ENCODE results near the gene PTPN1. TPM values are rescaled to one million over a fixed set of nuclear protein-coding genes. Genes with fewer than 3 reads are reported as not detected.
"Not testable (repeated sequence)": the region's sequence is repeated elsewhere in the genome, so short reads cannot be mapped to it uniquely, and the experiment has no call there.

PTPN1 gene
- total RNA-seq, 2 experiments from 2014 or later, result 79.0 to 92.8 TPM

DNA sequence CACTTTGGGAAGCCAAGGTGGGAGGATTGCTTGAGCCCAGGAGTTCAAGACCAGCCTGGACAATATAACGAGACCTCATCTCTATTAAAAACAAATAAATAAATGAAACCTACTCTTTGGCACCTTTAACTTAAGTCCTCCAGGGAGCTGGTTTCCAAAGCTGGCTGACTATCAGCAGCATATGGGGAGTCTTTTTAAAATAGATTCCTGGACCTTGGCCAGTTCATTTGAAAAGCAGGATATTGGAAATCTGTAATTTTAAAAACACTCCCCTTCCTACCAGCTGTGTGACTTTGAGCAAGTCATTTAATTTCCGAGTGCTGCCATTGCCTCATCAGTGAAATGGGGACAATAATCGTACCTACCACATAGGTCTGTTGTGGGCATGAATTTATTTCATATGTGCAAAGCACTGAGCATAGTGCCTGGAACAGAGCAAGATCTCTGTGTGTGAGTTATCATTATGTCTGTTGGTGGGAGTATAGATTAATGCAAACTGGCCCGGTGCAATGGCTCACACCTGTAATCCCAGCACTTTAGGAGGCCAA, 40.9 kb upstream of the PTPN1 start:
- ATAC-seq (no peak), DNase-seq (no peak)
- intact Hi-C loops (cut with DNase I, micrococcal nuclease), result loop anchor here in 1 of 2 experiments (5.0 to 10.0 kb wide), 2 partner anchors 357 to 484 kb away; partner anchors contain the start of genes SNAI1 and UBE2V1
- CTCF ChIA-PET, result interaction anchor here (0.7 to 11.7 kb wide), 8 partner anchors 41 to 282 kb away, joined by 3 to 158 read pairs (median 4); partner anchors contain the start of genes CEBPB and PTPN1
- Mint-ChIP-seq H3K4me3 (no peak overlapping the region), H3K4me1 (peaks cover 21% of the 10 kb centered on the region), H3K9me3 (ENCODE audit: low read depth) (no peaks in the 10 kb centered on the region), H3K27me3 (no peaks in the 10 kb centered on the region), H3K27ac (no peak overlapping the region), H3K36me3 (ENCODE audit: low read depth) (no peaks in the 10 kb centered on the region)
- POLR2A ChIA-PET, result no interaction called here

- H3K36me3 Mint-ChIP-seq (ENCODE audit: low read depth), result no peaks in the 10 kb centered on the region
- no peaks in the 10 kb centered on the region for H3K9me3 Mint-ChIP-seq (ENCODE audit: low read depth)
- H3K4me1 Mint-ChIP-seq, result peaks cover 18% of the 10 kb centered on the region
- no peak for ATAC-seq
- no peak overlapping the region for H3K4me3 Mint-ChIP-seq
- no peak overlapping the region for H3K27ac Mint-ChIP-seq
- ChIA-PET CTCF (interaction anchor here (0.7 to 11.7 kb wide), 6 partner anchors 40 to 283 kb away, joined by 3 to 158 read pairs (median 4); partner anchors contain the start of genes CEBPB and PTPN1), POLR2A (no interaction called here)
- intact Hi-C loops (cut with DNase I, micrococcal nuclease), result loop anchor here in 1 of 2 experiments (5.0 to 10.0 kb wide), 2 partner anchors 357 to 485 kb away; partner anchors contain the start of genes SNAI1 and UBE2V1
- H3K27me3 Mint-ChIP-seq, result no peaks in the 10 kb centered on the region
- no peak for DNase-seq
Observed at GRCh38 chr20:50469796-50470195, 40.4 kb upstream of the PTPN1 start.

DNA sequence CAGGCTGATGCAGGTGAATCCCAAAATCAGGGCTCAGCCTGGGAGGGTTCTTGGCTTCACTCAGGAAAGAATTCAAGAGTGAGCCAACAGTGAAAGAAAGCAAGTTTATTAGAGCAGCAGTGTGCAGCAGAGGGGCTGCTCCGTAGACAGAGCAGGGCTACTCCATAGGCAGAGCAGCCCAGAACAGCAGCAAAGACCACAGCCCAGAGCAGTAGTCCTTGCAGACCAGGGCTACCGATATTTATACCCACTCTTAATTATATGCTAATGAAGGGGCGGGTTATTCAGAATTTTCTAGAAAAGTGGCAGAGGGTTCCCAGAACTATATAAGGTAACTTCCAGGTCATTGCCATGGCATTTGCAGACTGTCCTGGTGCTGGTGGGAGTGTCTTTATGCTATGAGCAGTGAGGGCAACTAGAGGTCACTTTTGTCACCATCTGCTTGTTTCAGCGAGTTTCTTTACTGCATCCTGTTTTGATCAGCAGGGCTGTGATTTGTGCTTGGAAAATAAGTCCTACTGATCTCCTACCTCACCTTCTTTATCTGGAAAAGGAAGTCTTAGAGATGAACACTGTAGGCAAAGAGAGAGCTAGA, 39.8 kb upstream of the PTPN1 start:
- ChIA-PET CTCF (interaction anchor here (0.8 to 11.7 kb wide), 5 partner anchors 108 to 283 kb away, joined by 3 to 158 read pairs (median 5); partner anchors contain the start of gene CEBPB), POLR2A (no interaction called here)
- Mint-ChIP-seq H3K27me3 (no peaks in the 10 kb centered on the region), H3K36me3 (ENCODE audit: low read depth) (no peaks in the 10 kb centered on the region), H3K4me1 (peaks cover 18% of the 10 kb centered on the region), H3K27ac (no peak overlapping the region), H3K9me3 (ENCODE audit: low read depth) (no peaks in the 10 kb centered on the region), H3K4me3 (no peak overlapping the region)
- DNase-seq (no peak), ATAC-seq (no peak)
- intact Hi-C loops (cut with DNase I, micrococcal nuclease), result no loop called here

- CTCF ChIA-PET, result interaction anchor here (0.7 to 11.7 kb wide), 7 partner anchors 9 to 293 kb away, joined by 3 to 158 read pairs (median 3); partner anchors contain the start of gene CEBPB
- no peaks in the 10 kb centered on the region for H3K27me3 Mint-ChIP-seq
- no peak overlapping the region for H3K4me3 Mint-ChIP-seq
- no peaks in the 10 kb centered on the region for H3K9me3 Mint-ChIP-seq (ENCODE audit: low read depth)
- POLR2A ChIA-PET, result no interaction called here
- DNase-seq (no peak), ATAC-seq (peak; percentile 63)
- H3K36me3 Mint-ChIP-seq (ENCODE audit: low read depth), result no peaks in the 10 kb centered on the region
- H3K27ac Mint-ChIP-seq, result peak overlapping the region; percentile 24
- H3K4me1 Mint-ChIP-seq, result peaks cover 23% of the 10 kb centered on the region
- intact Hi-C loops (cut with DNase I, micrococcal nuclease), result no loop called here
Observed at GRCh38 chr20:50471231-50471630, 39.0 kb upstream of the PTPN1 start.

GRCh38 chr20:50472693-50473664, 37.2 kb upstream of the PTPN1 start:
- ATAC-seq, result peak; percentile 52
- H3K27ac Mint-ChIP-seq, result no peak overlapping the region
- intact Hi-C loops (cut with DNase I, micrococcal nuclease), result no loop called here

GRCh38 chr20:50474356-50474755, 35.8 kb upstream of the PTPN1 start:
- H3K9me3 Mint-ChIP-seq (ENCODE audit: low read depth); intact Hi-C loops (cut with DNase I, micrococcal nuclease); ATAC-seq; POLR2A ChIA-PET; H3K36me3 Mint-ChIP-seq (ENCODE audit: low read depth); DNase-seq; H3K4me3 Mint-ChIP-seq; H3K27me3 Mint-ChIP-seq; H3K27ac Mint-ChIP-seq: not testable (repeated sequence)
- H3K4me1 Mint-ChIP-seq, result peaks cover 40% of the 10 kb centered on the region
- CTCF ChIA-PET, result interaction anchor here (1.0 to 1.7 kb wide), 4 partner anchors 9 to 296 kb away, joined by 3 to 7 read pairs (median 4); no protein-coding TSS in a partner anchor

More at GRCh38 chr20:50472693-50473664, 37.2 kb upstream of the PTPN1 start:
- H3K4me3 Mint-ChIP-seq, result no peak overlapping the region
- H3K27me3 Mint-ChIP-seq, result no peaks in the 10 kb centered on the region
- H3K4me1 Mint-ChIP-seq, result peaks cover 34% of the 10 kb centered on the region
- DNase-seq, result peak; percentile 69
- ChIA-PET CTCF (interaction anchor here (1.0 to 1.6 kb wide), 2 partner anchors 10 to 287 kb away, joined by 3 to 4 read pairs; no protein-coding TSS in a partner anchor), POLR2A (interaction anchor here (0.6 kb wide), 1 partner anchor 766 kb away, joined by 3 read pairs; no protein-coding TSS in a partner anchor)
- no peaks in the 10 kb centered on the region for H3K36me3 Mint-ChIP-seq (ENCODE audit: low read depth)
- H3K9me3 Mint-ChIP-seq (ENCODE audit: low read depth), result no peaks in the 10 kb centered on the region

- H3K4me3 Mint-ChIP-seq, result no peak overlapping the region
- intact Hi-C loops (cut with DNase I, micrococcal nuclease), result loop anchor here in 1 of 2 experiments (5.0 kb wide), 1 partner anchor 42 kb away; no protein-coding TSS in a partner anchor
- H3K4me1 Mint-ChIP-seq, result peaks cover 40% of the 10 kb centered on the region
- ChIA-PET CTCF (interaction anchor here (0.6 to 1.7 kb wide), 6 partner anchors 8 to 109 kb away, joined by 3 to 7 read pairs (median 3); no protein-coding TSS in a partner anchor), POLR2A (interaction anchor here (0.7 kb wide), 1 partner anchor 37 kb away, joined by 3 read pairs; no protein-coding TSS in a partner anchor)
- H3K27ac Mint-ChIP-seq, result no peak overlapping the region
- H3K9me3 Mint-ChIP-seq (ENCODE audit: low read depth), result no peaks in the 10 kb centered on the region
- no peaks in the 10 kb centered on the region for H3K27me3 Mint-ChIP-seq
- ATAC-seq (no peak), DNase-seq (no peak)
- H3K36me3 Mint-ChIP-seq (ENCODE audit: low read depth), result no peaks in the 10 kb centered on the region
Observed at GRCh38 chr20:50475681-50476292, 34.4 kb upstream of the PTPN1 start.

- CTCF ChIA-PET, result interaction anchor here (0.6 to 2.9 kb wide), 5 partner anchors 77 to 291 kb away, joined by 3 to 28 read pairs (median 3); no protein-coding TSS in a partner anchor
- no peak overlapping the region for H3K27ac Mint-ChIP-seq
- H3K4me1 Mint-ChIP-seq, result peaks cover 31% of the 10 kb centered on the region
- H3K4me3 Mint-ChIP-seq, result no peak overlapping the region
- POLR2A ChIA-PET, result no interaction called here
- DNase-seq, result no peak
- H3K36me3 Mint-ChIP-seq (ENCODE audit: low read depth), result no peaks in the 10 kb centered on the region
- H3K9me3 Mint-ChIP-seq (ENCODE audit: low read depth), result no peaks in the 10 kb centered on the region
- ATAC-seq, result no peak
- intact Hi-C loops (cut with DNase I, micrococcal nuclease), result loop anchor here in 1 of 2 experiments (5.0 kb wide), 1 partner anchor 40 kb away; no protein-coding TSS in a partner anchor
- no peaks in the 10 kb centered on the region for H3K27me3 Mint-ChIP-seq
Observed at GRCh38 chr20:50477239-50477872, 32.8 kb upstream of the PTPN1 start.

- CTCF ChIA-PET, result interaction anchor here (0.6 to 2.9 kb wide), 17 partner anchors 10 to 457 kb away, joined by 3 to 28 read pairs (median 3); no protein-coding TSS in a partner anchor
- intact Hi-C loops (cut with DNase I, micrococcal nuclease), result loop anchor here (1.0 to 5.0 kb wide), 7 partner anchors 32 to 158 kb away; partner anchors contain the start of gene PTPN1 (in 1 of the 2)
- Mint-ChIP-seq H3K4me3 (no peak overlapping the region), H3K27me3 (no peaks in the 10 kb centered on the region), H3K27ac (peak overlapping the region; percentile 13), H3K36me3 (ENCODE audit: low read depth) (no peaks in the 10 kb centered on the region), H3K4me1 (peaks cover 32% of the 10 kb centered on the region), H3K9me3 (ENCODE audit: low read depth) (no peaks in the 10 kb centered on the region)
- peak; percentile 99 for ATAC-seq
- POLR2A ChIA-PET, result no interaction called here
- DNase-seq, result peak; percentile 89
Observed at GRCh38 chr20:50478162-50478990, 31.8 kb upstream of the PTPN1 start.

Data from activated CD4-positive, alpha-beta T cell treated with anti-CD3 and anti-CD28 coated beads for 36 hours (primary cell).